HG03045 (cell line): ENCODE measurements around the gene NLGN1.

Experiments used
- ATAC-seq: cut with Tn5 transposase; IDR thresholded peaks from one replicate; pipeline ENCODE4 v1.9.1; 2021; ENCODE audit warnings: mild to moderate bottlenecking, moderate library complexity; ENCODE audit not compliant: unreplicated experiment

NLGN1 gene

DNA sequence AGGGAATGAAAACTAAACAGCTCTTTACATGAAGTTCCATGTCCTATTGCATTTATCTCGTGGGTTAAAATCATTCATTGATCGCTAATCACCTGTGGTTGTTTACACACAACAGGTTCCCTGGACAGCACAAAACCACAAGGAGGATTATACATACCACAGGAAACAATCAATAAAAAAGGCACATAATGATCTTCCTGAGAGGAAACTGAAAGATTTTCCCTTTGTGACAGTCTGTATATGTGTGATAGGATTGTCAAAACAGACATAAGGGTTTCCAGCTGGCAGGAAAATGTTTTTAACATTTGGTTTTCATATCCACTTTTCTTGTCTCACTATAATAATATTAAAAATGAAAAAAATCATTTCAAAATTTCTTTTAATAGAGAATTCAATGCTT, 541.8 kb downstream of the NLGN1 start:
- ATAC-seq, result no peak

DNA sequence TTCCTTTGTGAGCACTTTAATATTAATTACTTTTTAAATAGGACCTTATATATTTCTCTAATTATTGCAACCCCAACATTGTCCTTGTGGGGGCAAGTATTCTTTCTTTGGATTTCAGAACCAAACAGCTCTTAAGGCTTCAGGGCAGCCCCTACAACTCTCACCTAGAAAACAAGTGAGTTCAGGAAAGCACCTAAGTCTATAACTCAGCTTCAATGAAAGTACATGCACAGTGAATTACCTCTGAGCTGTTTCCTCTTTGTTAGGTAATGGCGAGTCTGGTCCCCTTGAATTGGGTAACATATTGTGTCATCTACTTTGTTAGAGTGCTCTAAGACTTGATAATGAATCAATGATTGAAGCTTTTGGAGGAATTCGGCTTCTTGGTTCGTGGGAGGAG, 545.7 kb downstream of the NLGN1 start:
- no peak for ATAC-seq

DNA sequence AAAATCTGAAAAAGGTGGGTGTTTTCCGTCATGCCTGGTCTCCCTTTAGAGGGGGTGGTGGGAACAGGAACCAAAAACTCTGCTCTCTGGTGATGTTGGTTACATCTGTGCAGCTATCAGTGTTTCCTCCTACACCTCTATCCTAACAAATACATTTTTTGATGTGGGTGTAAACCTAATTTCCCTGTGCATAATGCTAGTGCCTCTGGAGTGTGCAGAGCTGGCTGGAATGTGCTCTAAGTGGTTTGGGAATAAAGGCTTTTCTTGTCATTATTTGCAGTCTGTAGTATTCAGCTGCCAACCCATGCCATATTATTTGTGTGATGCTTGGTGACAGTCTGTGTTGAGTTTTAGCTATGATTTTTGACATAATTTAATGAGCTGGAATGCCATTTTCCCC, 547.6 kb downstream of the NLGN1 start:
- no peak for ATAC-seq

DNA sequence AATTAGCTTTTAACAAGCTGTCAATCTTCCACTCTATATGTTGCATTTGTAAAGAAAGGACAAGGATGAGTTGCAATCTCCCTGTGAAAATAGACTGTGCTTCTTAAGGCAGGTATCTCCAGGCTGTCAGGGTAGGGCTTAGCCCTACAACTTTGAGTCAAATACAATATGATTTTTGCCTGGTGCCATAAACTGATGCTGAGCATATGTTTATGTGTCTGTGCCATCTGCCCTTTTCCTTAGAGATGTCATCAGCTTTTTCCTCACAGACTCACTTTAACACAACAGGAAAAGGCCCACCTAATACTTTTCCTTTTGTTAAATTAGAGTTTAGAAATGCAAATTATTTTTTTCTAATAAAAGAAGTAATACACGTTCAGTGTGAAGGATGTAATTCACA, 548.3 kb downstream of the NLGN1 start:
- no peak for ATAC-seq

DNA sequence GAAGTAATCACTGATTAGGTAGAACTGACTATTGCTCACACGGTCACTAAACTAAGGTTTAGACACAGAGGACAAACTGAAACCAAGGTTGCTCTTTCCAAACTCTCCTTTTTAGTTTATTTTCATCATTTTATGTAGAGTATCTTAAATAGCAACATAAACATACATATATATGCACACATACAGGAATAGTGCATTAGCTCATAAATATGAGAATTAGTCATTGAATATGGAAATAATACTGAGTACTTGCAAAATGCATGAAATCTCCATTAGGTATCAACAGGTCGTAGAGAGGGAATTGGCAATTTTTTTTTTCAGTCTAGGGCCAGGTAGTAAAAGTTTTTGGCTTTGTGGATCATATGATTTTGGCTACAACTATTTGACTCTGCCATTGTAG, 557.1 kb downstream of the NLGN1 start:
- ATAC-seq, result no peak

DNA sequence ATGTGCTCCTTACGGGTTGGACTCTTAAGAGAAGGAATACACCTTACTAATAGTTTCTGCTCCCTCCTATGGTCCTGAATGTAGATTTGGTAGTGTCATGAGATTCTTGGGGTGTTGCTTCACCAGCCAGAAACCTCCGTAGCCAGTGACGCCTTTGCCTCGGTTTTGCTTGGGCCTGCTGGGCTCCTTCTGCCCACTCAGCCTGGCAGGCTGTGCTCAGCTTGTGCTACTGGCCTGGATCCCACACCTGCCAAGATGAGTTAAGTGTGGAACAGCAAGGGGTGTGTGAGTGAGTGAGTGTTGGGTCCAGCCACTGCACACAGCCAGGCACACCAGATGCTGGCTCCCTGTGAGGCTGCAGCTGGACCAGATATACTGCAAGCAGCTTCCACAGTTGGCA, 560.1 kb downstream of the NLGN1 start:
- ATAC-seq, result no peak

DNA sequence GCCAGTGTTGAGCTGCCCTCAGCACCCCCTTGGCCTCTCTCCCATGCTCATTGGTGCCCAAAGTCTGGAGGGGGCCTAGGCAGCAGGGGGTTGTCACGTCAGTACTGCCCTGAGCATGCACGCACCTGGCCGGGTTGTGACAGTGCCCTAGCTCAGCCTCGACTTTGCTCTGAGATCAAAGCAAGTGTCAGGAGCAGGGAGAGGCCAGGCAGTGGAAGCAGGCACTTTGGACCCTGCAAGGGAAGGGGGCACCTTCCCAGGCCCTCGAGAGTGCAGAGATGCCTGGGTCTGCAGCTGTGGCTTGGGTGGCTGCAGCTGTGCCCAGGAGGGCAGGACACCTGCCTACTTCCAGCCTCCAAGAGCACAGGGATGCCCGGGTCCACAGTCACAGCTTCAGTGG, 561.3 kb downstream of the NLGN1 start:
- no peak for ATAC-seq

DNA sequence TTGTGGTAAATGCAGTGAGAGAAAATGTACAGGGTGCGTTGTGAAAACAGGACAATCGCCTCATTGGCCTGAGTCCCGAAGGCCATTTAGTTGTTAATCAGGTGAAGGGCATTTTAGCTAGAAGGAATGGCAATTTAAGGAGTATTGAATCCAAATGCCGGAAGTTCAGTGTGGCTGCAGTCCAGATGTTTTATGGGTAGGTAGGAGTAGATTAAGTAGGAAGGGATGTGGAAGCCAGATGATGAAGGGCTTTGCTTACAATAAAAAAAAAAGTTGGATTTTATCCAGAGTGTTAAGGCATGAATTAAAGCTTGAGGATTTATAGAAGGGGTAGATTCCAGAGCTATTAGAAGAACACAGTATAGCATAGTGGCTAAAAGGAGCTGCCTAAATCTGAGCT, 572.7 kb downstream of the NLGN1 start:
- no peak for ATAC-seq

DNA sequence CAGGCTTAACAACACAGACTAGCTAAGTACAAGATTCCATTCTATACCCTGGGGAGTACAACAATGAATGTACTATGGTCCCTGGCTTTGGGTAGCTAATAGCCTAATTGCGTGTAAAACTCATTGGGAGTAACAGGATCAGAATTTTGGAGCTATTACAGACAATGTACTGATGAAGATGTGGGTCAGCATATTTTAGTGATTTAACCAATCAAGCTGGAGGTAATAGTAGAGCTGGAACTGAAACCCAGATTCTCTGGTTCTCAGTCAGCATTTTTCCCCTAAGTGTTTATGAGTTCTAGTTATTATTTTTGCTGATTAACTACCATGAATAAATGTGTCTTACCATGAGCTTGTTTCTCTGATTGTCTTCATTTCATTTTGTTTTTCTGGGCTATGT, 578.7 kb downstream of the NLGN1 start:
- ATAC-seq, result no peak

DNA sequence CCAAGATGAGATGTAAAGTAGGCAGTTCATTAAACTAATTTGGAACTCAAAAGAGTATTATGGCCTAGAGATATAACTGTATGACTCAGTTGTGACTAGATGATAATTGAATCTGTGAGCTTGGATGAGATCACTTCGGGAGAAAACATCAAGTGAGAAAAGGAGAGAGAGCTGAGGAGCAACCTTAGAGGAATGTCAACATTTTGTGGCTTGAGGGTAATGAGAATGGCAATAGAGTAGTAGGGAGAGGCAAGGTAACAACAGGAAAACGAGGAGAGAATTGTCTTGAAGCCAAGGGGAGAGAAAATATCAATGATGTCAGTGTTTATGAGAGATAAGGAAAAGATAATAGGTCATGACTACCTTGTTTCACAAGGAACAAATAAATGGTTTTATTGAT, 580.2 kb downstream of the NLGN1 start:
- no peak for ATAC-seq

DNA sequence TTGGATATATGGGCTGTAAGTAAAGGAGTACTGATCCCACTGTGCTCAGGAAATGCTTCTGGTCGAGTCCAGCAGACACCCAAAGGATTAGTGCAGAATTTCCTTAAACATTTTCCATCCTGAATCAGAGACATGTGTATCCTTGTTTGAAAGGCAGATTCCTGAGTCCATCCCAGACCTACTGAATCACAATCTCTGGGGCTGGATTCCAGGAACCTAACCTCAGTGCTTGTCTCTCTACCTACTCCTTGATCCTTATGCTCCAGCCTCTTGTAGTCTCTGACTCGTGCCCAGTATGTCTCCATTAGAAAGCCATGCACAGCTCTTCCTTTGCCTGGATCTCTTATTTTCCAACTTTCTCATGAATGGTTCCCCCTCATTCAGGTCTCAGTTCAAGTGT, 585.8 kb downstream of the NLGN1 start:
- no peak for ATAC-seq

DNA sequence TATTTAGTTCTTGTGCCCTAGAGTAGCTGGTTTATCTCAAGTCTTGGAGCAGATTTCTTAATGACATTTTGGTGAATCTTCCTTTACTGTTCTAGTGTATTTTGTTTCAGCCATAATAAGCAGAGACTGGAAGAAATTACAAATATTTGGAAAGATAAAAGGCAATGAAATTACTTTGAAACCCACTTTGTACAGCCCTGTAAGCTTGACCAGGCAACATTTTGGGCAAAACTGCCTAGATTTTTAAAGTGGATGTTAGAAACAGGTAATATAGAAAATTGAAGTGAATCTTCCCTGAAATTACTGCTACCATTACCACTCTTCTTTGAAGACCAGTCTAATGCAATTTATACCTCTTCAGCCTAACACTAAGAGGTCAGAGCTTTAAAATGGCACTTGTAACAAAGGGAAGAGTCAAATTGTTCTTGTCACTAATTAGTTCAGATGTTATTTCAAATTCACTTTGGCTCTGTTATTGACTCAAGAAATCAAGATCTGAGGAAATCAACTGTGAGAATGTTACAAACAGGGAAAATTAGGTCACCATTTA, 589.4 kb downstream of the NLGN1 start:
- no peak for ATAC-seq

DNA sequence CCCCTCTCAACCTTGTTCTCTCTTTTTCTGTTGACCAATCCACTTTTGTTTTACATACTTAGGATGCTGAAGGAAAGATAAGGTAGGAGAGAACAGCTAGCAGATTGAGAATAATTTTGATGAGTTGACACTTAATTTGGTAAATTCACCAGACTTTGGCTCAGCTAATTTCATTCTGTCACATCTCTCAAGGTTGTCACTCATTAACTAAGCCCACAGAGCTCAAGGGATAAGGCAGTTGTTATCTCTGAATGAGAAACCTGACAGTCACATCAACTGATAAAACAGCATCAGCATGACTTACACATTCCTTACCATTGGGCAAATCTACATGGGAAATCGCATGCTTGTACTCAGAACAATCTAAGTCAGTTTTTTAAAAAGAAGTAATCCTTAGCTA, 591.4 kb downstream of the NLGN1 start:
- no peak for ATAC-seq

DNA sequence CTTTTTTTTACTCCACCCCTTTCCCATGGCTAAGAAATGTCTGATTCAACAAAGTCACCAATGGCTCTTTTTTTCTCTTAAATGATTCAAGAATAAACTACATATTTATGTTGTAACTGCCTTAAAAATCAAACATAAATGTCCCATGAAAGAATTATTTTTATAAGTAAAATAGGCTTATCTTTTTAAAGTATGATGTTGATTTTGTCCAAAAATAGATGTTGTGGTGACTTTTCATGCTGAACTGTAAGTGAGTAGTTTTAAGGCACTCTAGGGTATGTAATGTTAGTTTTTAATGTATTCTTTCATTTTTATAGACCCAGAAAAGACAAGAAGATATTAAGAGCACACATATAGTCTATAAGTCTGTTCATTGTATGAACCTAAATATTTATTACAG, 594.9 kb downstream of the NLGN1 start:
- ATAC-seq, result no peak

DNA sequence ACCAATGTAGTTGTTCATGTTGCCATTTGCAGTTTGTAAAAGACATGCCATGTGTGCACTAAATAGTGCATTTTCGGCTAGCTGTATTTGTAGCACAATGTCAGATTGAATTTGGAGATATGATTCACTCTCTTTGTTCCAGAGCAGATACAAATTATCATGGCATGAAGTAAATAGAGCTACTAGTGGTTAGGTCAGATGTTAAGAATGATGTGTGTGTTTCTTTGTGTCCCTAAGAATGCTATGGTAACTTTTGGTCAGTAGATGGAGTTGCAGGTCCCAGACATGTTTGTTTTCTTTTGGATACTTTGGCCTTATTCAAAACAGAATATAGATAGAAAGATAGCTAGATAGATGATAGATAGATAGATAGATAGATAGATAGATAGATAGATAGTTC, 595.8 kb downstream of the NLGN1 start:
- ATAC-seq, result no peak

DNA sequence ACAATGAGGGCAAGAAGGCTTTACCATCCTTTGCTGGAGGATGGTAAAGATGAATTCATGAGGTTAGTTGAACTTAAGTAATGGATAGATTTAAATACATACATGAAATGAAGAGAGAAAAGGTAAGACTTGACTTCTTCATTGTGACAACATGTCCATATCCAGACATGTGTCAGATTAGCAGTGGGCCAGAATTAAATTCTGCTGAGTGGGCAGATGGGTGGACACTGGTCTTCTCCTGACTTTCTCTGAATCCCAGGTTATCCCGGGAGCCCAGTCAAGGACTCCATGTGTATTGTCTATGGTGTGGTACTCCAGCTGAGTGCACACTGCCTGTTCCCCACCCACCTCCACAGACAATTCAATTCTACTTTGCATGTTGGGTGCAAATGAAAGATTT, 603.1 kb downstream of the NLGN1 start:
- ATAC-seq, result no peak

DNA sequence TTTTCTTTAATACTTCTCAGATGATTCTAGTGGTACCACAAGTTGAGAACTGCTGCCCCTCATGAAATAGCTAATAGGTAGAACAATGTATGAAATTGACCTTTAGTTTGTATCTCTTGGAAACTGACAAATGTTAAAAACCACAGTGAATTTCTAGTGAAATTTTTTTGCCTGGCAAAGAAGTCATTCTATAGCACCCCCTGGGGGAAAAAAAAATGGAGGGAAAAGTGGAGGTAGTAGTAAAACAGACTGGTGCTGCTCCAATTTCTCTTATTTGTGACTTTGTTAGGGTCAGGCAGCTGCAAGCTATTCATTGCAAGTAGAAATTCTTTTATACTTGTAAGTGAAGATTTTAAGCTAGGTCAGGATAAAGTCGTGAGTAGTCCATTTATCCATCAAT, 605.0 kb downstream of the NLGN1 start:
- no peak for ATAC-seq

DNA sequence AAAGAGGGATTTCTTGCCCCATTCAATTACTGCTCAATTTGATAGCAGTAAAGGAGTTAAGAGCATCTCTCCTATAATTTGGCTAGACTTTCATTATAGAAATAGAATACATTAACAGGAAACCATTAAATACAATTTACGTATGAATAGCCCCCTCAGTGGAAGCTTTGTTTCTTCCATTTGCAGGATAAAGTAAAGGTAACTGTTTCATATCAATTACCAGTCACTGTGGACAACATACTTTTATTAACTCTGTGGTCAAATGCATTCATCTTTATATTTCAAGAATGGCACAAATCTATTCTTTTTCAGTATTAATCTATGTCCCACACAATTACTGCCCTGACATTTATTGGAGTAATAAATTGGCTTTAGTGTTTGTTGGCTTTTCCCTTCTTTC, 613.4 kb downstream of the NLGN1 start:
- no peak for ATAC-seq

DNA sequence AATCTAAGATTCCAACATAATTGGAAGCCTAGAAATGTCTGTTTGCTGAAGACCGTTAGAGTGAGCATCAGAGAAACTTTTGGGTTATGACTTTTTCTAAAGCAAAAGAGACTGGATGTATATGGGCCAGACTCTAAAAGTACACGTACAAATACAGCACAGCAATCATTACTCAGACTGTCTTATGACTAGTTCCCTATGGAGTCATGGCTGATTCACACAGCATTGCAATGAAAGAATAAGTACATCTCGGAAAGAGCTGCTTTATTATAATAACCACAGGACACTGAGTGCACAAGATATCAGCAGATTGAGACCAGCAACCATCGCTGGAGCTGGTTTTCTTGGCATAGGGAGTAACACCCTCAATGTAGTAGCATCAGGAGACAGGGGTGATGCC, 618.6 kb downstream of the NLGN1 start:
- no peak for ATAC-seq

DNA sequence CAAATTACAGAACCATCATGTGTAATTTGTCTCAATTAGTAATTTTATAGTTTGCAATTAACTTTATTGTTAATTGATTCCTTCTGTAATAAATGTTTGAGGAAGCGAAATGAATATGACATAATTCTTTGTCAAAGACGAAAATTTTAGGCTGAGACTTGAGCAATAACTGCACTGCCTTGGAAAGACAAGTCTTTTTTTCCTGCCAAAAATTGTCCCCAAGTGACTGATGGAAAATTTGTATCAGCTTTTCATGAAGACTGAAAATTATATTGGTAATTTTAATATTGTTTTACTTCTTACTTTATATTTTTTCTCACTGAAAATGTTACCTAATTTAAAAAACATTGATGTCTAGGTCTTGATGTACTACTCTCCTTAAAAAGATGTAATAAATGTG, 622.6 kb downstream of the NLGN1 start:
- ATAC-seq, result no peak

DNA sequence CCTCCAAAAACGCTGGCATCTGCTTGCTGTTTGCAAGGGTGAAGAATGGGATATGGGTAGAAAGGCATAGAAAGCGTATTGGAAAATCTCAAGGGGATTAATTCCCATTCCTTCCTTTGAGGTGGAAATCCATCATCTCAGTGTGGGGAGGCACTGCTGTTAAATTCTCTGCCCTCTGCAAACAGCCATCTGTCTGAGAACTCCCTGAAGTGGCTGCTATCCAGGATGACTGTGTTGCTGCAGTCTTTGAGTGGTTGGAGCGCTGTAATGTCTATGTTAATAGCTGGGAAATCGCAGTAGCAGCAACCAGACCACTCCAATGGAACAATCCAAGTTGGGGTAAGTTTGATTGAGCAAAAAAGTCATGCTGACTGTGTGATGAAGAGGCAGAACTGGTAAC, 625.9 kb downstream of the NLGN1 start:
- ATAC-seq, result no peak

DNA sequence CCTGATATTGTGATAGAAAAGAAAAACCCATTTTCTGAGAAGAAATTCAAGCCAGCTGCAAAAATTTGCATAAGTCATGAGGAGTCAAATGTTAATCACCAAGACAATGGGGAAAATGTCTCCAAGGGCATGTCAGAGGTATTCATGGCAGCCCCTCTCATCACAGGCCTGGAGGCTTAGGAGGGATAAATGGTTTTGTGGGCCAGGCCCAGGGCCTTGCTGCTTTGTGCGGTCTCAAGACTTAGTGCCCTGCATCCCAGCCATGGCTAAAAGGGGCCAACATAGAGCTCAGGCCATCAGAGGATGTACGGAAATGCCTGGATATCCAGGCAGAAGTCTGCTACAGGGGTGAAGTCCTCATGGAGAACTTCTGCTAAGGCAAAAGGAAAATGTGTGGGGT, 631.1 kb downstream of the NLGN1 start:
- no peak for ATAC-seq

DNA sequence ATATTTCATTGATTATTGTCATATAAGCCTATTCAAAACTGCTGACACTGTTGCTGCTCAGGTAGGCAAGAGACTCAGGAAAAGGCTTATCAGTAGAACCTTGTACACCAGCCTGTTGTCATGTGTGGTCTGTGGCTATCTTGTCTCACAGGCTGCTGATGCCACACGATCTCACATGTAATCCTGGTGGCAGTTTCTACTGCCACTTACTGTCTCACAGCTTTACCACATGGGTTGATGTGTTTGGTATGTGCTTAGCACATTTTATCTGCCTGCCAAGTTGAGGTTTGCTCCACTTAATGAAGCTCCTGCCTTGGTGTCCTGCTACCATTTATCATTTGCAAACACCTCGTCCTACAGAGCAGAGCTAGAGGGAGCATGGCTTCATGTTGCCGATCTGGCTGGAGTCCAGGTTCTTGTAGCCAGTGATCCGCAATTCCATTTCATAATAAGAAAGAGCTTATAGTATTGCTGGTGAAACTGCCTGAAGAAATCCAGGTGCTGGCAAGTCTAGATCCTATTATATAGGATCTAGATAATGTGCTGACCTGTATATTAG, 637.9 kb downstream of the NLGN1 start:
- ATAC-seq, result no peak

DNA sequence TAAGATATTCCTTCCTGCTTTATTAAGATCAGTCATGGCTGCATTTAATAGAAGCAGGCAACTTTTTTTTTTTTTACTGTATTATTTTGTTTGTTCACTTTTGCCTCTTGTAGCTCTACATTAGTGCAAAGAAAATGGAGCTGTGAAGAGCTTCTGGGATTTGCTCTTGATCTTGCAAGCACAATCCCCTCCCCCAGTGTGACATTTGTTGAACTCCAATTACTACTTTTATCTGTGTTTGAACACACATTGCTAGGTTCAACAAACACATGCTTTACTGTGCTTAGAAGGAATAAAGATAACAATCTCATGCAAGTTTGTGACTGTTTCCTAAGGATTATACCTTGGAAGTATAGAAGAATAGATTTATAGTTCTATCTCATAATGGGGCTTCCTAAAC, 648.8 kb downstream of the NLGN1 start:
- ATAC-seq, result no peak
